Urinary bladder (tissue), 4 donors: ENCODE data around the gene HDDC2. TPM values are rescaled to one million over a fixed set of nuclear protein-coding genes. Genes with fewer than 3 reads are reported as not detected.

Source experiments
- DNase-seq: peaks from one replicate; pipeline ENCODE4 v3.0.0-alpha.2; 2015; ENCODE audit errors: extremely low spot score
- H3K27ac ChIP-seq: one replicate; pipeline ENCODE4 v1.5.1; 2013; ENCODE audit warnings: low read depth, mild to moderate bottlenecking, moderate library complexity
- H3K36me3 ChIP-seq: one replicate; pipeline ENCODE4 v1.6.1; 2013; ENCODE audit warnings: mild to moderate bottlenecking, moderate library complexity; ENCODE audit not compliant: insufficient read depth
- H3K4me1 ChIP-seq: one replicate; pipeline ENCODE4 v1.6.1; 2013; ENCODE audit warnings: mild to moderate bottlenecking, moderate library complexity; ENCODE audit not compliant: insufficient read depth
- H3K4me3 ChIP-seq: one replicate; pipeline ENCODE4 v1.5.1; 2013; ENCODE audit warnings: low read depth, low read length
- WGBS: extraction: QIAGEN DNeasy Blood & Tissue Kit; methylation state at CpG from one replicate; pipeline ENCODE4 v1.1.7; 2013; 5-methylcytosine and 5-hydroxymethylcytosine counted together
- polyA plus RNA-seq: library from polyadenylated mRNA; stranded (reverse); fragments of 200-250 nt; gene quantifications from one replicate; pipeline ENCODE4 v1.2.3, GENCODE V29; 2013
- total RNA-seq: library from RNA; depleted of rRNA; stranded (reverse); fragments of >200 nt; gene quantifications from one replicate; pipeline ENCODE4 v1.2.3, GENCODE V29; 2014
- donor health status: healthy with polysubstance abuse.
- donor health status: healthy.

HDDC2 gene
- total and polyA plus RNA-seq, 2 donors: 44.6 to 53.5 TPM

- DNase-seq: no peak
- Histone ChIP-seq H3K36me3 (no peaks in the 10 kb centered on the region), H3K27ac (no peak overlapping the region), H3K4me3 (no peak overlapping the region), H3K4me1 (no peaks in the 10 kb centered on the region)
- 73% methylated on average over 3 of the region's 3 CpGs for WGBS
Measured at GRCh38 chr6:125230674-125231073, 71.1 kb downstream of the HDDC2 start.

GRCh38 chr6:125228981-125229479, 72.7 kb downstream of the HDDC2 start:
- Histone ChIP-seq H3K4me3 (no peak overlapping the region), H3K4me1 (no peaks in the 10 kb centered on the region), H3K27ac (no peak overlapping the region), H3K36me3 (no peaks in the 10 kb centered on the region)
- WGBS: 28% methylated on average over 6 of the region's 6 CpGs
- DNase-seq: no peak

GRCh38 chr6:125227244-125227643, 74.5 kb downstream of the HDDC2 start:
- Histone ChIP-seq H3K36me3 (no peaks in the 10 kb centered on the region), H3K27ac (no peak overlapping the region), H3K4me1 (no peaks in the 10 kb centered on the region), H3K4me3 (no peak overlapping the region)
- DNase-seq: no peak
- 95% methylated on average over 6 of the region's 6 CpGs for WGBS

Other genes starting within 250 kb of the HDDC2 start
- gene TPD52L1, start 148.2 kb downstream of the HDDC2 start, total RNA-seq: 23.6 TPM
- 160 TPM for gene TPD52L1, start 148.2 kb downstream of the HDDC2 start, polyA plus RNA-seq